Retinal pigment epithelial cell (primary cell): ENCODE data around the gene POMGNT2.
A peak's percentile ranks its signal among the peaks of the same experiment; 100 is the strongest.

ENCODE experiments used
- DNase-seq: peaks from one replicate; pipeline ENCODE4 v3.0.0-alpha.2; 2010; ENCODE audit warnings: low read depth
- H3K4me3 ChIP-seq: 2 replicates; pipeline ENCODE4 v1.5.1; 2011; ENCODE audit warnings: mild to moderate bottlenecking, low read length, control low read depth, moderate library complexity
- CTCF ChIP-seq: conservative IDR thresholded peaks from 2 replicates; pipeline ENCODE4 v1.5.1; 2011; ENCODE audit warnings: low read depth, low read length, control low read depth, inconsistent platforms

POMGNT2 gene

GRCh38 chr3:43094381-43094780, 11.5 kb downstream of the POMGNT2 start:
- no peak for TF ChIP-seq CTCF
- DNase-seq = no peak
- H3K4me3 ChIP-seq = no peak overlapping the region

GRCh38 chr3:43093974-43094373, 11.9 kb downstream of the POMGNT2 start:
- H3K4me3 ChIP-seq = no peak overlapping the region
- TF ChIP-seq CTCF = no peak
- DNase-seq = no peak

GRCh38 chr3:43093006-43093405, 12.9 kb downstream of the POMGNT2 start:
- H3K4me3 ChIP-seq = no peak overlapping the region
- DNase-seq = no peak
- TF ChIP-seq CTCF = no peak

- no peak for DNase-seq
- H3K4me3 ChIP-seq = no peak overlapping the region
- no peak for TF ChIP-seq CTCF
Observed at GRCh38 chr3:43091481-43091880, 14.4 kb downstream of the POMGNT2 start.

GRCh38 chr3:43090238-43090637, 15.6 kb downstream of the POMGNT2 start:
- no peak overlapping the region for H3K4me3 ChIP-seq
- DNase-seq = no peak
- no peak for TF ChIP-seq CTCF

GRCh38 chr3:43089081-43089480, 16.8 kb downstream of the POMGNT2 start:
- DNase-seq = no peak
- no peak for TF ChIP-seq CTCF
- H3K4me3 ChIP-seq = no peak overlapping the region

- H3K4me3 ChIP-seq = no peak overlapping the region
- no peak for DNase-seq
- peak; percentile 10 for TF ChIP-seq CTCF
Observed at GRCh38 chr3:43087249-43087776, 18.6 kb downstream of the POMGNT2 start.
